H54 (cell line): ENCODE measurements around the gene CTBP1.

Source experiments
- DNase-seq: peaks from one replicate; pipeline ENCODE4 v3.0.0; 2011; ENCODE audit warnings: low spot score, mixed read lengths; ENCODE audit not compliant: insufficient read length
- FAIRE-seq: peaks from 3 replicates; lab custom pipeline; 2011; peaks lifted over from hg19 to GRCh38; lab: Jason Lieb, UNC
- POLR2A ChIP-seq: IDR thresholded peaks from 2 replicates; pipeline ENCODE4 v1.6.1; 2011; ENCODE audit warnings: low read depth, mild to moderate bottlenecking, low read length

The CTBP1 gene

GRCh38 chr4:1290165-1290977 lies 41.4 kb upstream of the CTBP1 start:
- FAIRE-seq (no peak), DNase-seq (no peak)

GRCh38 chr4:1289207-1290164 lies 40.6 kb upstream of the CTBP1 start, which contains the start of gene MAEA:
MAEA (plus strand) TSS chr4:1289891; CDS start chr4:1289914, 23 bp downstream.
- peak; percentile 87 for TF ChIP-seq POLR2A
- no peak for FAIRE-seq
- DNase-seq, result peak; percentile 95

More at GRCh38 chr4:1290165-1290977, 41.4 kb upstream of the CTBP1 start:
- TF ChIP-seq POLR2A, result no peak

GRCh38 chr4:1288786-1289185 lies 39.9 kb upstream of the CTBP1 start:
- DNase-seq (no peak), FAIRE-seq (no peak)

GRCh38 chr4:1285790-1286553 lies 37.0 kb upstream of the CTBP1 start:
- DNase-seq, result no peak
- no peak for TF ChIP-seq POLR2A
- no peak for FAIRE-seq

More at GRCh38 chr4:1288786-1289185, 39.9 kb upstream of the CTBP1 start:
- TF ChIP-seq POLR2A, result no peak

GRCh38 chr4:1285151-1285789 lies 36.3 kb upstream of the CTBP1 start:
- FAIRE-seq (no peak), DNase-seq (no peak)
- TF ChIP-seq POLR2A, result no peak

GRCh38 chr4:1283711-1284110 lies 34.8 kb upstream of the CTBP1 start:
- no peak for FAIRE-seq

GRCh38 chr4:1279253-1279652 lies 30.3 kb upstream of the CTBP1 start:
- TF ChIP-seq POLR2A, result no peak
- FAIRE-seq (no peak), DNase-seq (no peak)

More at GRCh38 chr4:1283711-1284110, 34.8 kb upstream of the CTBP1 start:
- no peak for DNase-seq
- no peak for TF ChIP-seq POLR2A

GRCh38 chr4:1277667-1278665 lies 29.0 kb upstream of the CTBP1 start:
- DNase-seq (no peak), FAIRE-seq (no peak)
- TF ChIP-seq POLR2A, result no peak

- TF ChIP-seq POLR2A, result no peak
- DNase-seq (no peak), FAIRE-seq (no peak)
Observed at GRCh38 chr4:1276984-1277383, 28.1 kb upstream of the CTBP1 start.

- FAIRE-seq (no peak), DNase-seq (no peak)
- no peak for TF ChIP-seq POLR2A
Observed at GRCh38 chr4:1274871-1275270, 25.9 kb upstream of the CTBP1 start.

GRCh38 chr4:1271686-1272085 lies 22.8 kb upstream of the CTBP1 start:
- FAIRE-seq, result no peak
- DNase-seq, result no peak
- no peak for TF ChIP-seq POLR2A

GRCh38 chr4:1269209-1269608 lies 20.3 kb upstream of the CTBP1 start:
- TF ChIP-seq POLR2A, result no peak
- FAIRE-seq (no peak), DNase-seq (no peak)
